HG02571 (cell line): ENCODE data around the gene TOR4A.

Source experiments
- ATAC-seq: cut with Tn5 transposase; IDR thresholded peaks from one replicate; pipeline ENCODE4 v1.9.1; 2021; ENCODE audit warnings: mild to moderate bottlenecking, moderate library complexity; ENCODE audit not compliant: unreplicated experiment

TOR4A gene

DNA sequence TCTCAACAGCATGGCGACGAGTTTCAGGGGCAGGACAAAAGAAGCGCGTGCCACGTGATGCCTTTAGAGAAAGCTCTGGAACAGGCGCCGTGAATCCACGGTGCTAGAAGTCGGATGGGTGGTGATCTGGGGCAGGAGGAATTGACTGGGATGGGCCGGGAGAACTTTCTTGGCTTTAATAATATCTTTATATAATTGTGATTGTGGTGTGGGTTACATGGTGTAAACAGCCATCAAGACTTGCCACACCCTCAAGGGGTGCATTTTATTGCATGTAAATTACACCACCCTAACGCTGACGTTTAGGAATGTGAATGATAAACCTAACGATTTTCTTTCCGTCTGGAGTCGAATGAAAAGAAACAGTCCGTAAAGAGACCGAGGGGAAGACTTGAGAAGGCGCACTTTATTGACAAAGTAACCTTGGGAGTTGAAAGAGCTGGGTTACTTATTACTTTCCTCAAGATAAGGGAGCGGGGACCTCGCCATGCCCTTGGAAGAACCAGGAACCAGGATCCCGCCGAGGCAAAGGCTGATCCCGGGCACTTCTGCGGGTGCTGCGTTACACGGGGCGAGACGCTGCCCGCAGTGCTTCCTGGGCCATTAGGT lies 16.1 kb downstream of the TOR4A start:
- no peak for ATAC-seq

DNA sequence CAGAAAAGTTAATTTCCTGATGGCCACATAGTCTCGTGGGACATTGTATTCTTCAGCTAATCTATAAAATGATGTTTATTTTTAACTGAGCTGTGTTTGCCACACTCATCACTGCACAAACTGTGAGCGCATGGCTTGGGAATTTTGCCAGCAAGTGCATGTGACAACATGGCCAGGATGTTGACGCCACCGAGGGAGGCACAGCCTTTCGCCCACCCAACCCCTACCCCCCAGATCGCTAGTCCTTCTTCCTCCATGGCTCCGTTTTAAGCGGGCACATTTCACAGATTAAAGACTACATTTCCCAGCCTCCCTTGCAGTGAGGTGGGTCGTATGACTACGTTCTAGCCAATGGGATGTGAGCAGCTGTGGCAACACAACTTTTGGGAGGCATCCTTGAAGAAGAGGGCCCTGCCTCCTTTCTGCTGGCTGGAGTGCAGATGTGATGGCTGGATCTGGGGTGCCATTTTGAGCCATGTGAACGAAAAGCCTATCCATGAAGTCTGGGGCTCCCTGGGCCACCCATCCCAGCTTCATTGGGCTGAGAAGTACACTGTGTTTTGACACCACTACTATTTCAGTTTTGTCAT lies 16.7 kb downstream of the TOR4A start:
- ATAC-seq: no peak

DNA sequence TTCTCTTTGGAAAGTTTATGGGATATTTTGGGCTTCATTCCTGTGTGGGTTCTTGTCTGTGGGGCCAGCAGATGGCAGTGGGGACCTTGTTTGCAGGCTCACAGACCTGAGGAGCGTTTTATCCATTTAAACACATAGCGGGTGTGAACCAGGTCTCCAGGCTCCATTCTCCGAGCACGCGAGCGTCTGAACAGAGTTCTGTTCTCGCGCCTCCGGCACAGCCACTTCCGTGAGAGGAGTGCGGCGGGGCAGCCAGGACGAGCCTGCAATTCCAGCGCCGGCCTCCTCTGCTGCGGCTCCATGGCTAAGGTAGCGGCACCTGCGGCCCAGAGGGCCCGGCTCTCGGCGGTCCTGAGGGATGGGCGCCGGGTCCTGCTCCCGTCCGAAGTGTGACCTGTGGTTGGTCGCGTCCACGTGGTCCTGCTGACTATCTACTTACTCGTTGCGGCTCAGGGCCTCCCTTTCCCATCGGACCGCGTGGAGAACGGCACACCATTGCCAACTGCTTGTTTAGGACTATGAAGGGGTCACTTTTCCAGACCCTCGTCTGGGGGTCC lies 17.2 kb downstream of the TOR4A start:
- ATAC-seq: no peak

DNA sequence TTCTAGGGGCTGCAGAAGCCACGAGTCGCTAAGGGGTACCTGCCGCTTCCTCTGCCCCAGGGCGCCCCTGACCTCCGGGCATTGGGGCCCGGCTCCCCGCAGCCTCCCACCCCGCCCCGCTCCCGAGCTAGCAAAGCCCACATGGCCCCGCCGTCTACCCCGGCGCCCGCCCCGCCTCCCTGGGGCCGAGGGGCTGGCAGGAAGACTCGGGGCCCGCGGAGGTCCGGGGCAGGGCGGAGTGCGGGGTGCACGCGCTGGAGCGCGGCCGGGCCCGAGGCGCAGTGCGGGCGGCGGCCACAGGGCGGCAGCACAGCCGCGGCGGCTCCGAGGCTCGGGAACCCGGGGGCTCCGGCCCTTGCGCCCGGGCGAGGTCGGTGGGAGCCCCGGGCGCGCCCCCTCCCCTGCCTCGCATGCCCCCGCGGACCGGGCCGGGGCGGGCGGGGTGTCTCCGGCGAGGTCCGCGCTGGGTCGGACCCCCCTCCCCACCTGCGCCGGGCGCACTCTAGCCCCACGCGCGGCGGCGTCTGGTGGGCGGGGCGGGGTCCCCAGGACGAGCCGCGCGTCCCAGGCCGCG lies 17.8 kb downstream of the TOR4A start:
- no peak for ATAC-seq

DNA sequence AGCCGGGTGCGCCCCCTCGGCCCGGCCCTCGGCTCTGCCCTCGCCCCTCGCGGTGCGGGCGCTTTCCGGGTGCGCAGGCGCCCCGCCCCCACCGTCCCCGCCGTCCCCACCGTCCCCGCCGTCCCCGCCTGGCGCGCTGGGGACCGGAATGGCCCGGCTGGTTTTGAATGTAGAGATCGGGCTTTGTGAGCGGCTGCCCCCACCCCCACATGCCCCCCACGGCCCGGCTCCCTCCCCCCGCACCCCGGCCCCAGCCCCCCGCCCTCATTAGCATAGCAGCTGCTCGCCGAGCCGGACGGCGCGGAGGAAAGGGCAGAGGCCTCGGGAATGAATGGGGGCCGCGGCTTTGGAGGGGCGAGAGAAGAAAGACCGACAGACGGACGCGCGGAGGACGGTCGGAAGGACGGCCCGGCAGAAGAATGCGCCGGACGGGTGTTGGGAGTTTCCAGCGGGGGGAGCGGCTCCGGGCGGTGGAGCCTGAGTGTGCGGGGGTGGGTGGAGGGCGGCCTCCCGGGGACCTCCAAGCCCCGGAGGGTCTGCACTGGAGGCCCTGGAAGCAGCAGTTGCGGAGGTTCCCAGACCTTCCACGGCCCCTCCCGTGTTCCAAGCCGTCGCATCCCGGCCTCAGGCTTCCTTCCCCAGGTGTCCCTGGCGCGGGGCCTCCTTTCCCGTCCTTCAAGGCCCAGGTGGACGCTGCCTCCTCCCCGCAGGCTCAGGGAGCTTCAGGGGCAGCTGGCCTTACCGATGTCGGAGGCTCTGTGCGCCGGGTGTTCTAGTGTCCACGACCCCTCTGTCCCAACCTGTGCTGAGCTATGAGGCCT lies 18.5 kb downstream of the TOR4A start:
- ATAC-seq: no peak

DNA sequence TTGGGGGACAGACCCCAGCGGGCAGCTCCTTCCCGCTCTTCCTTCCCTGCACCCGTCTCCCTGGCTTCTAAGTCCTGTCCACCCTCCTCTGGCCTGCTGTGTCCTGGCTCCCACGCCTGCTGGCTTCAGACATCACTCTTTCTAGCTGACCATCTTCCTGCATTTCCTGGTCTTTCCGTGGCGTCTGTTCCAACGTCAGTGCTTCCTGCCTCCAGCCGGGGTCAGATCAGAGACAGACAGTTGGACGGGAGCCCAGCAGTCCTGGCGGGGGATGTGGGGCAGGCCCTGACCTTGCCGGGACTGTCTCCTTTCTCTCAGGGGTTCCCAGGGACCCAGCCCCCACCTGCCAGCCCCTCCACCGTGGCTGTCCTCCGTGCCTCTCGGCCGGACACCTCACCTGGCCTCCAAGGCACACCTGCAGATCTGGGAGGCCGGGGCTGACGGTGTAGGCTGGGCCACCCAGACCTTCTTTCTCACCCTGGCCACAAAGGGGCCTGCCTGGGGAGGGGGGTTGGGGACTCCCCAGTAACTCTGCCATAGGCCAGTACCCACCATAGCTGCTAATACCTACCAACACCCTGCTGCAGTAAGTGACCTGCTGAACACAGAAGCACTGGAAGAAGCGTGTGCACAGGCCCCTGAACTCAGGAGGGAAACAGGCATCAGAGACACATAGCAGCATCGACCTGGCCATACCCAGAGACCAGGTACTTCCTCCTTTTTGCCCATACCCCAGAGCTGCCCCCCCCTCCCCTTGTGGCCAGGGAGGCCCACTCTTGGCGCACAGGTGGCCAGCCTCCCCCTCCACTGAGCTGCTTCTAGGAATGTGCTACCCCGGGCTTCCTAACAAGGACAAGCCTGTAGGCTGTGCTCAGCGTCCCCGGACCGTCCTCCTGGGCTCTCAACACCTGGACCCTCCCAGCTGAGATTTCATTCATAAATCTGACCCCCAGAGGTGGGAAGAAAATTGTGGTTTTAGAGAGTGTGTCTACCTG lies 19.4 kb downstream of the TOR4A start:
- no peak for ATAC-seq

DNA sequence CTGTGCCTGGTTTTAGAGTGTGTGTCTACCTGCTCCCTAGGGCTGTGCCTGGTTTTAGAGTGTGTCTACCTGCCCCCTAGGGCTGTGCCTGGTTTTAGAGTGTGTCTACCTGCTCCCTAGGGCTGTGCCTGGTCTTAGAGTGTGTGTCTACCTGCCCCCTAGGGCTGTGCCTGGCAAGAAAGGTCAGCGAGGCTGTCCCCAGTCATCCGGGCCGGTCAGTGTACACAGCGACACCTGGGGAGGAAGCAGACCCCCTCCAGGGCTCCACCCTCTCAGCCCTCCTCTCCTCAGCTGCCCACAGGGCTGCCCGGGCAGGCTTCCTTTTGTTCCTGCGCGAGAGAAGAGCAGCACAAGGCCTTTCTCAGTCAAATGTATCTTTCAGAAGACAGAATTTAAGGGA lies 20.4 kb downstream of the TOR4A start:
- ATAC-seq: no peak

DNA sequence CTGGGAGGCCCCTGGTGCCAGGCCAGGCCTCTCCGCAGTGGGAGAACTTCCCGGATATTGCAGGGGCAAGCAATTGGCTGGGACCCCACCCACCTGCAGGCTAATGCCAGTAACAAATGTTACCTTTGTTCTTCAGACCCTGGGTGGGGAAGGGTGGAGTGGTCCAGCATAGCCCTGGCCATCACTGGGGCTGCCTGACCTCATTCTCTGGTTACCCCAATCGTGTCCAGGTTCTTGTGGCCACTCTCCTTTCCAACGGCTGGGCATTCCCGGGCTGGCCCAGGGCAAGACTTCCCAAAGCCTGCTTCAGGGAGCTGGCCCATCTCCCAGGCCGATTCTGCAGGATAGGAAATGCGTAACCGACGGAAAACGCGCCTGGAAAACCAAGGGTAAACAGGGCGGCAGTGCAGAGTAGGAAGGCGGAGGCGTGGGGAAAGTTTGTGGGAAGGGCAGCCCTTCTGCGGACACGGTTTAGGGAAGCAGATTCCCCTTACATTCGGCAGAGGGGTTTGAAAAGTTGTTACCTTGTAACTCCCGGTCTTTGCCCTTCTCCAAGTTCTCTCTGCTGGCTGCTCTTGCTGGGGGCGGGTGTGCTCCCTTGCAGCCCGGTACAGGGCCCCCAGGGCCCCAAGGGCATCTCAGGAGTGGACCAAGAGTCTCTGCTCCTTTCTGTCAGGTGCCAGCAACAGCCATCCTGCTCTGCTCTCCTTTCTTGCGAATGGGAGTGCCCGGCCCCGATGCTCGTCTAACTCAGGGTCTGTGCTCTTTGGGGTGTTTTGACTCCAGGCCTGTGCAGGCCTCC lies 21.1 kb downstream of the TOR4A start:
- no peak for ATAC-seq

DNA sequence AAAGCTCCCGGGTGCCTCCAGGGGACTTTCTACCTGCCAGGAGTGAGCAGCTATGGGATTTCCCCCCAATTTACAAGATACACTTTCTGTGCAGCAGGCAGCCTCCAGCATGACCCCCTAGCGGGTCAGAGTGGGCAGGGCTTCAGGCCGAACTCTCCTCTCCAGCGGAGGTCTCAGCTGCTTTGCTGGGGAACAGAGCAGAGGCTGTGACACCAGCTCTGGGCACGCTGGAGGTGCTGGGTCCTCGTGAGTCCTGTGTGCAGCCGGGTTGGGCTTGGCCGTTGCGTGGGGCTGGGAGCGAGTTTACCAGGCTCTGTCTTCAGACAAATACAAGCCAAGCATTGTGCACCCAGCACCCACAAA lies 21.7 kb downstream of the TOR4A start:
- ATAC-seq: no peak

DNA sequence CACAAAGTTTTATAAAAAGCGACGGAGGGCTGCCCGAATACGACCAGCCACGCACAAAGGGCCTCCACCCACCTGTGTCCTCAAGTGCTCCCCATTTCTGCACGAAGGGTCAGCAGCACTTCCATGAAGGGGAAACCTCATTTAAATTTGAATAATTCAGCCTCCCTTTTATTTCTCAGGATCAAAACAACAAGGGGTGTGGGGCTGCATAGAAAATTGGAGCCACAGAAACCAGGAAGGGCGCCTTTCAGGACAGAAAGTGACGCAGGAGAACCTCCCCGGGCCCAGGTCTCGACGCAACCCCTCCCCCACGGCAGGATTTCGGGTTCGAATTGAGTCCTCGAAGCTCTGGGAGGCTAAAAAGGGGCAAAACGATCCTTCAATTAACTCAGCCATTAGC lies 22.4 kb downstream of the TOR4A start:
- no peak for ATAC-seq

DNA sequence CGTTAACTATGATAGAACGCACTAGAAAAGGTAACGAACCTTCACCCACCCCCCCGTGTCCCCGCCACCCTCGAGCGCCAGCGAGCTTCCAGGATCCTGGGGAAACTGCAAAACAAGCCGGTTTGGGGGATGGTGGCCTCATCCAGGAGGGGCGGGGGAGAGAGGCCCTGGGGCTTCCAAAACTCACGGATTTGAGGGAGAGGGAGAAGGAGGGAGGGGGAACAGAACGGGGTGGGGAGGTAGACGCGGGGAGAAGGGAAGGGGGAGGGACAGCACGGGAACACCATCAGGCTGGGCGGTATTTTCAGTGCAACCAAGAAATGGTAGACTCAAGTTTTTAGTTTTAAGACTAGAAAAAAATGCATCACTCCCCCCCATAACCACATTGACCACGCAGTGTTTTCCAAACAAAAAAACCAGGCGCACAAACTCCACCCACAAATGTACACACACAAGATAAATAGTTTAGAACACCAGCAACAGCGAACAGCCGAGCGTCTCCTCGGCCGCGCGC lies 23.1 kb downstream of the TOR4A start:
- ATAC-seq: no peak

DNA sequence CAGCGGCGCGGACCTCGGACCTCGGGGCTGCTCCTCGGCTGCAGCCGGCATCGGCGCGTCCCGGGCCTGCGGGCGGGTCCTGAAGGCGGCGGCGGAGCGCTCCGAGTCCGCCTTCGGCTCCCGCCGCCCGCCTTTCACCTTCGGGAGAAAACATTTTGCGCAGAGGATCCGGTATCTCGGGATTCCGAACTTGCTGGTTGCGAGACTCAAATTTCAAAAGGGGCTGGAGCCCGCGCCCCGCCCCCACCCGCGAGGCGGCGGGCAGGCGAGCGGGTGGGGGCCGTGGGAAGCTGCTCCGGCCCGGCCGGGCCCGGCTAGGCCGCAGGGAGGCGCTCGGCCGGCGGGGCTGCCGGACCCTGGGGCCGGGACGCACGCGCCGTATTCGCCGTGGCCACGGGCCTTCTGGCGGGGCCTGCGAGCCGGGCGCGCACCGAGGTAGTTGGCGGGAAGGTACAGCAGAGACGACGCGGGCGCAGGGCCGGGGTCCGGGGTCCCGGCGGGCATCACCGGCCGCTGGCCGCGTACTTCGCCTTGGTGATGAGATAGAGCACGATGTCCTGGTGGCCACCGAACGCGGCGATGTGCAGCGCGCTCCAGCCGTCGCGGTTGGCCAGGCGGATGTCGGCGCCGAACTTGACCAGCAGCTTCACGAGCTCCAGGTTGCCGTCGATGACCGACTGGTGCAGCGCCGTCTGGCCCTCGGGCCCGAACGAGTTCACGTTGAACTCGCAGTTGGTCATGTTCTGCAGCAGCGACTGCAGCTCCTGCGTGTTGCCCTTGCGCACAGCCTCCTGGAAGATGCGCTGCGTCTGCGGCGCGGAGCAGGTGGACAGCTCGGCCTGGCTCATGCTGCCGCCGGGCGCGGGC lies 23.8 kb downstream of the TOR4A start:
- peak; percentile 14 for ATAC-seq

DNA sequence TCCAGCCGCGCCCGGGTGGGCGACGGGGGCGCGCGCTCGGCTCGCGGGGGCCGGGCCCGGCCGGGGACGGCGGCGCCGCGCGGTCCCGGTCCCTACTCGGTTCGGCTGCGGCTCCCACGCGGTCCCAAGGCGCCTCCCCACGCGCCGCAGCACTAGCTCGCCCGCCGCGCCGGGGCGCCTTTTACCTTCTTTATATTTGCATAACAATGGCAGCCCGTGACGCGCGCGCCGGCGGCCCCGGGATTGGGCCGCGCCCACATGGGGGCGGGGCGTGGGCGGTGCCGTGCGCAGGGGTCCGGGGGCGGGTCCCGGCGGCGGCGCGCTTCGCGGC lies 24.6 kb downstream of the TOR4A start, which contains the start of gene NRARP:
Gene NRARP, minus strand, starts transcription at position 154 of the 331 bp plus-strand sequence. CDS start 343 bp downstream, outside the sequence.
- ATAC-seq: peak; percentile 69

DNA sequence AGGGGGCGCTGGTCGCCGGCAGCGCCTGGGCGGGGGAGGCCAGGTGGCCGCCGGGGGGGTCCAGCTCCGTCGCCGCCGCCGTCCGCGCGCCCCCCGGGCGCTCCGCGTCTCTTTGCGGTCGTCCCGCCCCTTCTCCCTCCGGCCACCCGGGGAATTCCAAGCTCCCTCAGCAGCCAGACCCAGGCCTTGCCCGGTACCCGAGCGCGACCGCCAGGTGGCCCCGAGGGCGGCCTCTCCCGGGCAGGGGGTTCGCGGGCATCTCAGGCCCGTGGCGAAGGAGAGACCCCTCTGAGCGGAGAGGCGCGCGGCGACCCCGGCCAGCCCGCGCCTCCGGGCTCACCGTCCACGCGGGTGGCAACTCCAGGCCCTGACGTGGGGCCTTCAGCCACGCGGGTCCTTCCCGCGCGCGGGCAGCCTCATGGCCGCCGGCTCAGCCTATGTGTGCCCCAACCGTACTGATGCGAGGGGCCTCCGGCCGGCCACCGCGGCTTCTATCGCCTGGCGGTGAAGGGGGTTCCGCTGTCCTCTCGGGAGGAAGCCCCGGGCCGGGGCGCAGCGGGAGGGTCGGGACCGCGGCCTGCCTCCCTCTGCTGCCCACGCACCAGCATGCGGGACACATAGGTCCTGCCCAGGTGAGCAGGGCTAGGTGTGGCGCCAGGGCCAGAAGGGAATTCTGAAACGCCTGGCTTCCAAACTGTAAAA lies 25.1 kb downstream of the TOR4A start:
- ATAC-seq: peak; percentile 41

DNA sequence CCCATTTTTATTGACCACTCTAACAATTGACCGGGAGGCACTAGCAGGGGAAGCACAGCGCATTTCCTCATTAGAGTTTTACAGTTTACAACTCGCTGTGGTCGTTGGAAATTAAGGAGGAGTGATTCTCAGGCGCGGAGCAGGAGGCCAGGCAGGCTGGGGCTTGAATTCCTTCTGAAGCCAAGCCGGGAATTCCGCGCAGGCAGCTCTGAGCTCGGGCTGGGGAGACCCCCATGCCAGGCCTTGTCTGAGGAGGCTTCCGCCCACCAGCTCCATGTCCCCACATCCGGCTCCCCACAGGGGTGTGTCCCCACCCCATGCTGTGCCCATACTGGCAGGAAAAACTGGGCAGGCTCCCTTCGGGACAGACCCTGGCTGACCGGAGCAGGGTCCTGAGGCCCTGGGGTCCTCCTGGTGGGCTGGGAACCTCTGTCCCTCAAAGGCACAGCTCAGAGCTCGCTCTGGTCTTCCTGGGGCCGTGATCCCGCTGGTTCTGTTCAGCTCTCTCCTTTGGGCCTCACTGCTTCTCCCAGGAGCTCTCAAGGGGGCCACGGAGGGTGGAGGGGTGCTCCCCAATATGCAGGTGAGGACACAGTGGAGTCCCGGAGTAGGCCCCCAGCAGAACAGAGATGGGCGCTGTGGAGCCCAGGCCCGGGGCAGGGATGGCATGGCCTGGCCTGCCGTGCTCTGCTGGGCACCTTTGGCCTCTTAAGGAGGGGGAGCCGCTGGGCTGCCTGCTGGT lies 25.8 kb downstream of the TOR4A start:
- no peak for ATAC-seq

DNA sequence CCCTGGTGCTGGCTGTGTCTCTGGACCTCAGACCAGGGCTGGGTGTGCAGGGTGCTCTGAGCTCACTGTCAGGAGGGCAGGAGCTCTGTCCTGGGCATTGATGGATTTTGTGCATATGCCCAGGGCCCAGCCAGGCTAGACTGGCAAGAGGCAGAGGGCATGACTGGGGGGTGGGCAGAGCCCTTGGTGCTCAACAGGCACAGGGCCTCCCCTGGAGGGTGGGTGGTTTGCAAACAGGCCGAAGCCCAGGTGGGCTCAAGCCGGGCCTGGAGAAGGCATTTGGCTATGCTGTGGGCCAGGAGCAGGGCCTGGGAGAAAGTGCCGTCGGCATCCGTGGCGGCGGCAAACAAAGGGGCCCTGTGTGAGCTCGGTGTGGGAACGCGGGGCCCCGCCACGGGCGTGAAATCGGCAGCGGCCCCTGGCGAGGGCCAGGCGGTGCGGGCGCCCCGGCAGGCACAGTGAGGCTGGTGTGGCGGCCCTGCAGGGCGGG lies 26.4 kb downstream of the TOR4A start:
- ATAC-seq: no peak
